Activated CD8-positive, alpha-beta memory T cell treated with anti-CD3 and anti-CD28 coated beads, Interleukin-2, amount 50 U/mL, for 1 hour (primary cell): ENCODE results near the gene FAXDC2.
"Not testable (repeated sequence)": the region's sequence is repeated elsewhere in the genome, so short reads cannot be mapped to it uniquely, and the experiment has no call there.

Experiments
- DNase-seq: peaks from one replicate; pipeline ENCODE4 v3.0.0-alpha.2; 2020; ENCODE audit errors: extremely low read depth

The FAXDC2 gene

DNA sequence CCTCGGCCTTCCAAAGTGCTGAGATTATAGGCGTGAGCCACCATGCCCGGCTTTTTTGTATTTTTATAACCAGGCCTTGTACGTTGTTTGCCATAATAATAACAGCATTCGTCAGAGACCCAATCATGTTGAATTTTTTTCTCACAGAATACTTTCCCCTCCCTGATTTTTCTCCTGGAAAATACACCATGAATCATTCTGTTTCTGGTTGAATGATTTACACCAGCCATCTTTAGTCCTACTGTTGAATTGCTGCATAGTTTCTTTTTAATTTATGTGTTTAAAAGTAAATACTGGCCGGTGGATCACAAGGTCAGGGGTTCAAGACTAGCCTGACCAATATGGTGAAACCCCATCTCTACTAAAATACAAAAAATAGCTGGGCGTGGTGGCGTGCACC, 11.5 kb upstream of the FAXDC2 start:
- no peak for DNase-seq

DNA sequence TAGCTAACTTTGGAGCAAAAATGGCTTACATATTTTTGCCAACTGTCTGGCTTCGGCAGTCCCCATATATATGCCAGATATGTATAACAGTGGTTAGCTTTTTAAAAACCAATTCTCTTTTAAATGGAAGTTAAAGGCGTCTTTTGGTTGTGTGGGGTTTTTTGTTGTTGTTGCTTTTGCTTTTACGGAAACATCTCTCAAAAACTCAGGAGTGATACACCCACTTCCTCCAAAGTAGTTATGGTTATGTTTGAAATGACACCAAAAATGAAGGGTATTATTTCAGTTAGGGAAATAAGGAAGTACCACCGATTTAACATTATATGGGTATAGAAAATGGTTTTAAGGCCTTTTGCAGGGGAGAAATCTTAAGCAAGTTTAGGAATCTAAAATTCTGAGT, 10.4 kb upstream of the FAXDC2 start:
- no peak for DNase-seq

DNA sequence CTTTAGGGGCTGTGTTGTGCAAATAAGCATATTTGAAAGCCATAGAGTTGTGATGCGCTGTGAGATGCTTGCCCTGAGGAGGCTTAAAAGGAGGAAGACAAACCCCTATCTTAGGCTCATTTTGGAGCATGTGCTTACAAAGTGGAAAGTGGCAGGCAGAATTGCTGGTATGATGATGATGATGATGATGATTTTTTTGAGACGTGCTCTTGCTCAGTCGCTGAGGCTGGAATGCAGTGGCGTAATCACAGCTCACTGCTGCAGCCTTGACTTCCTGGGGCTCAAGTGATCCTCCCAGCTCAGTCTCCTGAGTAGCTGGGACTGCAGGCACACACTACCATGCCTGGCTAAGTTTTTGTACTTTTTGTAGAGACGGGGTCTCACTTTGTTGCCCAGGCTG, 9.7 kb upstream of the FAXDC2 start:
- DNase-seq, result no peak

DNA sequence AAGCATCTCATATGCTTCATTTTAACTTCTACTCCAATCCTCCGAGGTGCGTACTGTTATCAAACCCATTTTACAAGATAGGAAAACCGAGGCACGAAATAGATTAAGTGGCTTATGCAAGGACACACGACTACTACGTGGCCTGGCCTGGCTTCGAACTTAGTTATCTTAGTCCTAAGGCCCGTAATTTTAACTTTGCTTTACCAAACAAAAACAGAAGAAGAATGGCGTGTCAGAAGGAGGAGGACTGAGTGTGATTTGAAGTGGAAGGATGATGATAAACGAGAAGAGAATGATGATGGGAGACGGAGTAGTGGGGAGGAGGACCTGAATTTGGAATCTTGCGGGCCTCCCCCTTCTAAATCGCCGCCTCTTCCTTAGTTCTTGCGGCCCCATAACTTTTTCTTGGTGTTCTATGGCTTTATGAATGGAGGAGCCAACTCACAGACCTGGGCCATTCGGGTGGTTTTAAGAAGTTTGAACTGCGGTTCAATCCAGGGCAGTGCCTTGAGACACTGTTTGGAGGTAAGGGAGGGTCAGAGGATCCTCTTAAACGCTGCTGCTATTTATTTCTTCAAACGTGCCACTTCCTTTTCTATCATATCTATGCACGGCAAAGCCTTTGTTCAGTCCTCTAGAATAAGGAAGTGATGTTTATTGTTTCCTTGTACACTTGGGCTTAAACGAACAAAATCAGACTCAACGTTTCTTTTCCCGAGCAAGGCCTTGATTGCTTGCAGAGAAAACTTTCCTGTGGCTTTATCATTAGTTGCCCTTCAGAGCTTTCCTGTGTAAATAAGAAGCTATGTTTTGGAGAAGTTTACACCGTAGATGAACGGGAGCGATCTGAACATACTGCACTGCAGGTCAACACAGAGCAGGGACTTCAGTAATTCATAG, 8.8 kb upstream of the FAXDC2 start:
- no peak for DNase-seq

DNA sequence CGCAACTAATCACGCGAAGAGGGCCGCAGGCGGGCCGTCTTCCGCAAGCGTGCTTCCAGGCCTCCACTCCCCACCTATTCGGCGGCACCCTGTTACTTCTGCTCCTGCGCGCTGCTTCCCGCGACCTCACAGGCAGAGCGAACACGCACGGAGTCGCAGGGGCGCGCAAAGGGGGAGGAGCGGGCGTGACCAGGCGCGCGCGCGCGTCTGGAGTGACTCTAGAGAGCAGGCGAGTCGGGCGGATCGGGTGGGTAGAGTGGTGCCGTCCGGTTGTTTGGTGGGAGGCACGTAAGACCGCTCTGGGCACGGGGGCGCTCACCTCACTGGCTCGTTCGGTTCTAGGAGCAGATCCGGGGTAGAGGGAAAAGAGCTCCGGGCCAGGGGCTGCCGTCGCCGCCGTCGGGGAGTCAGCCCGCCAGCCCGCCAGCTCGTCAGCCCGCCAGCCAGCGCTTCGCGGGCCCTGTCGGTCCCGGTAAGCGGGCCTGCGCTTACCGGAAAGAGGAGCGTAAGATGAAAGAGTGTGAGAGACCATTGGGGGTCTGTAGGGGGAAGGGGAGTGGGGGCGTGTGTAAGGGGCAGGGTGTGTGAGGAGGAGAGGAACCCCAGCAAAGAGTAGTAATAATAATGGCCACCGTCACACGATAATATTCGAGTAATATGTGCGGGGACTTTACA, 8.0 kb upstream of the FAXDC2 start, which contains the start of gene CNOT8:
CNOT8 (plus strand) TSS at position 331 of the 675 bp plus-strand sequence. CDS start 4,652 bp downstream, outside the sequence.
- DNase-seq, result peak; percentile 87

DNA sequence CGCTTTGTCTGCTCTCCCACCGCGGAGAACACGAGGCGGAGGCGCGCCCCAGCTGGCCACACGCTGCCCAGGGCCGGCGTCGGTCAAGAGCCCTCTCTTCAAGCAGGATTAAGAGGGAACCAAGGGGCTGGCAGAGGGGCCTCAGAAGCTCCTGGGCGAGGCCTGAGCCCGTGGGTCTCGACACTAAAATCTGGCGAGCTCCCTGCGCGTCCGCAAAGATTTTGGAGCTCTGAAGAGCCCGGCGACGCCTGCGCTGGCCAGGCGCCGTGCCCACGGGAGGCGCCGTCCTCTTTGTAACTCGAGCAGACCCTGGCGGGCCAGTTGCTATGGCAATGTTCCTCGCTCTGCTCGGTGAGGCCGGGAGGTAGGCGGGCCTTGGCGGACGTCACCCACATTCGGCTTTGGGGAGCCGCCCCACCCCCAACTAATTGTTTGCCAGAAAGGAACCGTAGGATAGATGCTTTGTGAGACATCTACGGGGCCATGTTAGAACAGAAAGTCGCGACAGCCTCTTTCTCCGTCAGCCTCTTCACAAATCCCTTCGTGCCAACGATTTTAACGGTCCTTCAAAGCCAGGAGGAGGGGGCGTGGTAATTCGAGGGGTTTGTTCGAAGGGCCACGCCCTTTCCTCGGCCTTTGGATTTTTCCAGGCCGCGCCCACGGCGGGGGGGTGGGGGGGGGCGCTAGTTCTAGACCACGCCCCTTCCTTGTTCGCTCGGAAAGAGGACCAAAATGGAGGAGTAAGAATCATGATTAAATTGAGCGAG, 7.3 kb upstream of the FAXDC2 start:
- DNase-seq, result peak; percentile 79

DNA sequence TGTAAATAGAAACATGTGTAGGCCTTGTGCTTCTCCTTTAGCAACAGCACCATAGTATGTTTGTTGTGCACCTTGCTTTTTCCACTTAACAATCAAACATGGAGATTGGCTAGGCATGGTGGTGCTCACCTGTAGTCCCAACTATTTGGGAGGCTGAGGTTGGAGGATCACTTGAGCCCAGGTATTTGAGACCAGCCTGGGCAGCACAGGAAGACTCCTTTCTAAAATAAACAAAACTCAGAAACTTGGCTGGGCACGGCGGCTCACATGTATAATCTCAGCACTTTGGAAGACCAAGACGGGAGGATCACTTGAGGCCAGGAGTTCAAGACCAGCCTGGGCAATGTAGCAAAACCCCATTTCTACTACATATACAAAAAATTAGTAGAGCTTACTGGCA, 948 bp upstream of the FAXDC2 start:
- no peak for DNase-seq

DNA sequence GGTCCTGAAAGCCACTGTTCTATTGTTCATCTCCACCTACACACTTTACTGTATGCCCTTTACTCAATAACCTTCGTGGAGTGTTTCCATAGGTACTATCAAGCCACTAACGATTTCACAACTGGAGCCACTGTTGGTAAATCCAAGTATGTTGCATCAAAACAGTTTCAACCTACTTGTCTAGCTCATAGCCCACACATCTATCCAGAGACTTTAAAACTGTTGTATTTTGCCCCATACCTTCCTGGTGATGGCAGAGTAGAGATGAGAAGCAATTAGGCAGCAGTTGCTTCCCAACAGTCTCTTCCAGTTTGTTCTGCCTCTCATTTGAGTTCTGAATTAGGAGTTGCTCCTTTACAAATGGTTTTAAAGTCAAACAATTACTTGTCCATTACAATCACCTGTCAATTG, 607 bp downstream of the FAXDC2 start:
- no peak for DNase-seq

DNA sequence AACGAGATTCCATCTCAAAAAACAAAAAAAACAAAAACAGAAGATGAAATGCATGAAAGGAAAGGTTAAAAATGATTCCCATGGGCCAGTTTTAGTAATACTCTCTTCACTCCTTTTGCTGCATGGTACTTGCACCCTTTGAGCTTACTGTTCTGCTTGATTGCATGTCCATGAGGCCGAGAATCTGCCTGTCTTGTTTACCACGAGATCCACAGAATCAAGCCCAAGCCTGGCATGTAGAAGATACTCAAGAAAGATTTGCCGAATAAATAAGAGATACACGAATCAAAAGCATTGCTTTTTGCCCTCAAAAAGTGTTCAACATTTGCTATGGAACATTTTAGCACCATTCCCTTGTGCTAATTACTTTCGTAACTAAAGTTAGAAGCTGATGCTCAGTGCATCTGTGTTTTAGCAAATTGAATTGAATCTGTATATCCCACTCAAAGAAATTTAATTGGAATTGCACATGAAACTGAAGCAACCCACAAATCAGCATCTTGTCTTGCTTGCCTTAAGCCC, 1.1 kb downstream of the FAXDC2 start:
- no peak for DNase-seq

DNA sequence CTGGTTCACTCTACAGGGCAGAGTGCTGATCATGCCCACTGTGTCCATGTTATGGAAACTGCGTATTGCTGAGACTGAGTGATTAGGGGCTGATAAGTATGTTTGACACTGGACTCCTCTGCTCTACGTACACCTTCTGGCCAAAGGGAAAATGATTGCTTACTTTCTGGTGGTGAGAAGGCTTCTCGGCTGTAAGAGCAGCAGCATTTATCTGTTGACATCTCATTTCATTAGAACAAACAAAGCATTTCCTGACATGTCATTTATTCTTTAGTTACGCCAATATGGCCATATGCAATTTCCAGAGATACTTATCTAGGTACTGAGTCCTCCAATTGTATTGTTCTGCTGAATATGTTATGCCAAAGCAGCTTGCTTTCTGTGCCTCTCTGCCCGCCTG, 5.6 kb downstream of the FAXDC2 start:
- no peak for DNase-seq

DNA sequence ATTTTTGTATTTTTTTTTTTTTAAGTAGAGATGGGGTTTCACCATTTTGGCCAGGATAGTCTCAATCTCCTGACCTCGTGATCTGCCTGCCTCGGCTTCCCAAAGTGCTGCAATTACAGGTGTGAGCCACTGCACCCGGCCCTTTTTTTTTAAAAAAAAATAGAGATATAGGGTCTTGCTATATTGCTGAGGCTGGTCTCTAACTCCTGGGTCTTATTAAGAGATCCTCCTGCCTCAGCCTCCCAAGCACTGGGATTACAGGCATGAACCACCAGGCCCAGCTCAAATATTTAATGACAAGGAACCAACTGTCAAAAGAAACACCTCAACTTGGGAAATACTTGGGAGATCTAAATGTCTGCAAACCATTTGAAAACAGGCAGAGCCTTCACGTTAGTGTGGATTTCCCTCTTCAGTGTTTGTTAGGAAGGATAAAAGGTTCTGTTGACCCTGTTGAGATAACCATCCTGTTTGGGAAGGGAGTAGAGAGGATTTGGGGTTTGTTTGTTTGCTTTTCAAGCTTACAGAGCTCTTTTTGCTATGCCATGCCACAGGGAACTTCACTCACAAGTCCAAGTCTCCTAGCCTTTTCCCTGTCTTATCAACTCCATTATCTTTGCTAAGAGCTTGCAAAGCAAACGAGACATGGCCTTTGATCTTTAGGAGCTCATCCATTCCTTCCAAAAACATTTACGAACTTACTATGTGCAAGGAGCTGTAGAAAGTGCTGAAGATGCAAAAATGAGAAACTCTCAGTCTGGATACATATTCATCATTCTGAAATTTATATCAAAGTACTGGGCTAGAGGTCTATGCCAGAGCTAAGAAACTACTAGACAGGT, 7.5 kb downstream of the FAXDC2 start:
- no peak for DNase-seq

DNA sequence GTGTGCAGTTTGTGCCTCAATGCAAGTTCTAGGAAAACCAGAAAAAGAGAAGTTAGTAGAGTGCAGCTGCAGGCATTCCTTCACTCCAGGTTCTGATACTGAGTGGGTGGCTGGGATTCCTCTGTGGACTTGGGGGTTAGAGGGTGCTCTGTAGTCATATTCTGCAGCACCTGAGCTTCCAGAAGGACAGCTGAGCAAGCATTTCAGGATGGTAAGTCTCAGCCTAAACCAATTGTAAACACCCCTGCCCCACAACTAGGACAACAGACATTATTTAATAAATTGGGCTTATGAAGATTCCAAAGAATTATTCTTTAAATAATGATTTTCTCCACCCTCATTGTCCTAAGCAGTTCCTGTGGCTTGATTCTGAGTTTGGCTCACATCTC, 9.1 kb downstream of the FAXDC2 start:
- DNase-seq, result no peak

DNA sequence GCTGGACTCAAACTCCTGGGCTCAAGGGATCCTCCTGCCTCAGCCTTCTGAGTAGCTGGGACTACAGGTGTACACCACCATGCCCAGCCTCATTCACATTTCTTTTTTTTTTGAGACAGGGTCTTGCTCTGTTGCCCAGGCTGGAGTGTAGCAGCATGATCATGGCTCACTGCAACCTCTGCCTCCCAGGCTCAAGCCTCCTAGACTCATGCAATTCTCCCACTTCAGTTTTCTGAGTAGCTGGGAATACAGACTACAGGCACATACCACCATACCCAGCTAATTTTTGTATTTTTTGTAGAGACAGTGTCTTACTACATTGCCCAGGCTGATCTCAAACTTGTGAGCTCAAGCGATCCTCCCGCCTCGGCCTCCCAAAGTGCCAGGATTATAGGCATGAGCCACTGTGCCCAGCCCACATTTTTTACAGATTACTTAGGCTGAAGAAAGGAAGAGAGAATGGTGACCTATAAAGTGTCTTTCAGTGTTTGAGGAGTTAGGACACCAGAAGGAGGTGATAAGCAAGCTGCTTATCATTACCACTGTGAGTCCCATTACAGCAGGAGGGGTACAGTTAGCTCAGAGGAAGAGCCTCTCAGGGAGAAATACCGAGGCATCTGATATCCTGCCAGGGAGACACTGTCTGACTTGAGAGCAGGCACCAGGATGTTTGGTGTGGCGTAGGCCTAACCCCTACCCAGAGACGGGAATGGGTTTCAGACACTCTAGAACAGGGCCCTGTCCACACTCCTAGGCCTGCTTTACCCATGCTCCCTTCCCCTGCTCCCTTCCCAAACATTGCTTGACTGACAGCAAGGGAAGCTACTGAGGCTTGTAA, 9.7 kb downstream of the FAXDC2 start:
- no peak for DNase-seq

DNA sequence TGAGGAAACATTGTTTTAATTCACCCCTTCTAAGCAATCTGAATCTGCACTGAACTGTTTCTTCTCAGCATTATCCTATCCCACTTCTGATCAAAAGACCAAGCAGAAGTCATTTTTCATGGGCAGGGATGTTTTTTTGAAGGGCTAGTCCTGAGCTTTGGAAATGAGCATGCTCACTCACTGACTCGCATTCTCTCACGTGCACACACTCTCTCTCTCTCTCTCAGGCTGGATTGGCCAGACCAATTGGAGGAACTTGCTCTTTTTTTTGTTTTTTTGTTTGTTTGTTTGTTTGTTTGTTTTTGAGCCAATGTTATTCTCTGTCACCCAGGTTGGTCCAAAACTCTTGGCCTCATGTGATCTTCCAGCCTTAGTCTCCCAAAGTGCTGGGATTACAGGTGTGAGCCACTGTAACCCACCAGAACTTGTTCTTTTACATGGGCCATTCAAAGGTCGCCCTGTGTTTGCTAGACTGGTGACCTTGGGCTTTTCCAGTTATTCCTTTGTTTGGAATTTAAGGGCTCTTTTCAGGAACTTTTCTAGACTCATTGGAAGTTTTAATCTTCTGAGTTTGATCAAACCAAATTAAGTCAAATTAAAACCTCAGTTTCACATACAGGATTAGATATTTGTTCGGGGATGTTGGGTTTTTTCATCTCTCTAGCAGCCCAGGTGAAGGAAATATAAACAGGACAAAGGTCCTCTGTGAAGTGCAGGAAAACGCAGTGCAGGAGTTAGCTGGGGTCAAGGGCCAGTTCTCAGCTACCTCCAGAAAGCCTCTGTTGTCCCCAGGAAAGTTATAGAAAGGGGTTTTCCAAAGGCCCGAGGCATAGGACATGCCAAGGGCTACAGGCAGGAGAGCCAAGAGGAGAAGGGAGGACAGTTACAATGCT, 13.1 kb downstream of the FAXDC2 start:
- DNase-seq, result no peak

DNA sequence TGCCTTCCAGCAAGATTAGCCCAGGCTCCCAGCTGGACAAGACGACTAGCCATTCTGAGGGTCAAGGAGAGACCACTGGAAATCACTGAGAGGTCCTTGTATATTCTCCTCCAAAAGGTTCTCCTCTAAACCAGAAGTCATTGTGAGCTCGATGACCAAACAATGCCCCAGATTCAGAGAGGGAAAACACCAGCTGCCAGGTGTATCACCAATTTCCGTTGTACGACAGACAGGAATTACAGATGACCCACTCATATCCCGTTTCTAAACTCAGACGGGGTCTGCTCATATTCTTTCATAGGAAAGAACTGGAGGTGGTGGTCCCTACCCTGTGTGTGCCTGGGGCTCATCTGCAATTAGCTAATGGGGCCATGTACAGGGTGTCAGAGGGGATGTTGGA, 14.2 kb downstream of the FAXDC2 start:
- DNase-seq, result no peak

DNA sequence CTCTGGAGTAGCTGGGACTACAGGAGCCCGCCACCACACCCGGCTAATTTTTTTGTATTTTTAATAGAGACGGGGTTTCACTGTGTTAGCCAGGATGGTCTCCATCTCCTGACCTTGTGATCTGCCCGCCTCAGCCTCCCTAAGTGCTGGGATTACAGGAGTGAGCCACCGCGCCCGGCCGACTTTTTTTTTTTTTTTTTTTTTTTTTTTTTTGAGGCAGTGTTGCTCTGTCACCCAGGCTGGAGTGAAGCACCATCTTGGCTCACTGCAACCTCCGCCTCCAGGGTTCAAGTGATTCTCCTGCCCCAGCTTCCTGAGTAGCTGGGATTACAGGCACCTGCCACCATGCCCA, 14.7 kb downstream of the FAXDC2 start:
- DNase-seq, result not testable (repeated sequence)

DNA sequence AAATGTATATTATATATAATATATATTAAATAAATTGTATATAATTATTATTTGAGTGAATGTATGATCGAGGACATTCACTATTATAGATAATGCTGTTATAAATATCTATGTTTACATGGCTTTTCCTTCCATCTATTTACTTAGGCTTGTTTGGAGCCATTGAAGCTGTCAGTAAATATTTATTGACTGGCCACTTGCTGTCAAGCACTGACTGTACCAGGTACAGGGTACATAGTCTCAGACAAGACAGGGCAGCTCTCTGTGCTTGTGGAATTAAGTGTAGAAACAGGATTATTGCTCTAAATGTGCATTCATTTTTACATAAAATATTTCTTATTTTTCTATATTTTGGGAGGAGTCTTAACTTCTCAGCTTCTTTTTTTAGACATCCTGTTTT, 16.4 kb downstream of the FAXDC2 start:
- DNase-seq, result no peak

DNA sequence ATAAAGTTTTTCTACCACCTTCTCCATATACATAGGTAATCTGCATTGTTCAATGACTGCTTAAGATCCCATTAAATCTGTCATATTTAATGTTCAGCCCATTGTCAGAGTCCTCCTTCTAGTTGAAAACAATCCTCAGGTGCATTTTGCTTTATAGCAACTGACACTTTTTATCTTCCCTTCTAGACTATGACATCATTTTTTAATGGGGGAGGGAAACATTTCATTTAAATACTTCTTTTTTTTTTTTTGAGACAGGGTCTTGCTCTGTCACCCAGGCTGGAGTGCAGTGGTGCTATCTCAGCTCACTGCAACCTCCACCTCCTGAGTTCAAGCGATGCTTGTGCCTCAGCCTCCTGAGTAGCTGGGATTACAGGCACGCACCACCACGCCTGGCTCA, 17.6 kb downstream of the FAXDC2 start:
- DNase-seq, result not testable (repeated sequence)

DNA sequence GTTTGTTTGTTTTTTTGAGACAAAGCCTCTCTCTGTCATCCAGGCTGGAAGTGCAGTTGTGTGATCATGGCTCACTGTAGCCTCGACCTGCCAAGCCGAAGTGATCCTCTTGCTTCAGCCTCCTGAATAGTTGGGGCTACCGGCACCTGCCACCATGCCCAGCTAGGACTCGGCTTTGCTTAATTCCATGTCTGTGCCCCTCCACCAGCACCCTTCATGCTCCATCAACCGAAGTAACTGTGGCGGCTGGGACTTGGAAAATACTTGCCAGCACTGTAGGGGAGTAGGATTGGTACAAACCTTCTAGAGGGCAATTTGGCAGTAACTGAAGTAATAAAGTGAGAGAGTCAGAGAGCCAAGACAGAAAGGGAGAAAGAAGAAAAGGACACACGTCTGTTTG, 19.0 kb downstream of the FAXDC2 start:
- no peak for DNase-seq
